H1 (cell line): ENCODE data around the gene SECISBP2L. TPM values are rescaled to one million over a fixed set of nuclear protein-coding genes. Genes with fewer than 3 reads are reported as not detected.

Source experiments
- CTCF ChIA-PET: fragments of 300-600 bp; sonication (Branson Sonifier 250); formaldehyde crosslinking; loops from one replicate; lab custom pipeline; 2021; ENCODE audit not compliant: partially characterized antibody; lab: Charles Lee
- POLR2A ChIA-PET: fragments of 300-600 bp; sonication (Branson Sonifier 250); formaldehyde crosslinking; loops from one replicate; lab custom pipeline; 2021; ENCODE audit warnings: inconsistent platforms; ENCODE audit not compliant: partially characterized antibody; lab: Charles Lee
- DNase-seq, 2 experiments: peaks; one replicate each; pipeline versions ENCODE4 v3.0.0 to v3.0.0-alpha.2; 2010 to 2022; ENCODE audit warnings: low spot score in 2 of 2, low read depth in 1 of 2, mixed read lengths in 1 of 2
- FAIRE-seq: peaks from 2 replicates; lab custom pipeline; 2011; peaks lifted over from hg19 to GRCh38; lab: Jason Lieb, UNC
- H2AFZ ChIP-seq: 2 replicates; pipeline ENCODE4 v1.8.1; 2012; ENCODE audit warnings: low read length, inconsistent platforms
- H2AK5ac ChIP-seq: 2 replicates; pipeline ENCODE4 v1.6.1; 2013; ENCODE audit warnings: low read depth, low read length
- H2BK120ac ChIP-seq: replicated peaks from 2 replicates; pipeline ENCODE3; 2013; ENCODE audit warnings: low read depth, low read length, inconsistent platforms
- H2BK12ac ChIP-seq: 2 replicates; pipeline ENCODE4 v1.6.1; 2013; ENCODE audit warnings: low read depth, low read length
- H2BK15ac ChIP-seq: 2 replicates; pipeline ENCODE4 v1.6.1; 2013; ENCODE audit warnings: low read length
- H2BK20ac ChIP-seq: 2 replicates; pipeline ENCODE4 v1.6.1; 2013; ENCODE audit warnings: low read length
- H2BK5ac ChIP-seq: 2 replicates; pipeline ENCODE4 v1.6.1; 2013; ENCODE audit warnings: low read depth, low read length
- H3K14ac ChIP-seq: 2 replicates; pipeline ENCODE4 v1.6.1; 2013; ENCODE audit warnings: inconsistent platforms; ENCODE audit not compliant: insufficient read length
- H3K18ac ChIP-seq: 2 replicates; pipeline ENCODE4 v1.6.1; 2013; ENCODE audit warnings: low read length; ENCODE audit errors: extremely low read depth
- H3K23ac ChIP-seq: 2 replicates; pipeline ENCODE4 v1.6.1; 2013; ENCODE audit warnings: inconsistent platforms; ENCODE audit not compliant: insufficient read length
- H3K23me2 ChIP-seq: 2 replicates; pipeline ENCODE4 v1.6.1; 2013; ENCODE audit warnings: low read depth, low read length
- H3K27ac ChIP-seq: 2 replicates; pipeline ENCODE4 v1.6.1; 2011; ENCODE audit warnings: low read depth, low read length, inconsistent platforms
- H3K27me3 ChIP-seq, 4 experiments: replicated peaks in 1 of 4; 1 replicate in 1 of 4; 2 replicates in 3 of 4; pipeline versions ENCODE4 v1.6.1 to v1.8.1; 2011 to 2013; ENCODE audit warnings: low read length in 3 of 4, mild to moderate bottlenecking in 3 of 4, inconsistent platforms in 2 of 4, mixed read lengths in 2 of 4, moderate library complexity in 1 of 4; ENCODE audit not compliant: control insufficient read depth in 3 of 4, insufficient read depth in 3 of 4; ENCODE audit errors: extremely low read depth in 1 of 4
- H3K36me3 ChIP-seq, 4 experiments: 2 replicates each; pipeline versions ENCODE4 v1.6.1 to v1.8.1; 2011 to 2013; ENCODE audit warnings: mild to moderate bottlenecking in 4 of 4, low read length in 3 of 4, moderate library complexity in 2 of 4, control low read depth in 1 of 4, inconsistent platforms in 1 of 4; ENCODE audit not compliant: insufficient read depth in 4 of 4, control insufficient read depth in 2 of 4
- H3K4ac ChIP-seq: replicated peaks from 2 replicates; pipeline ENCODE3; 2013; ENCODE audit warnings: low read length, low read depth, mixed read lengths, inconsistent platforms; ENCODE audit not compliant: insufficient read length
- H3K4me1 ChIP-seq, 4 experiments: replicated peaks in 1 of 4; 1 replicate in 1 of 4; 2 replicates in 3 of 4; pipeline versions ENCODE4 v1.6.1 to v1.8.1; 2011 to 2013; ENCODE audit warnings: low read length in 3 of 4, inconsistent platforms in 2 of 4, mixed read lengths in 1 of 4; ENCODE audit not compliant: insufficient read depth in 4 of 4, control insufficient read depth in 3 of 4
- H3K4me2 ChIP-seq, 2 experiments: 2 replicates each; pipeline versions ENCODE4 v1.6.1 to v1.8.1; 2011 to 2013; ENCODE audit warnings: low read depth in 2 of 2, low read length in 2 of 2, control low read depth in 1 of 2, inconsistent platforms in 1 of 2, mild to moderate bottlenecking in 1 of 2; ENCODE audit not compliant: insufficient read depth in 1 of 2
- H3K4me3 ChIP-seq, 4 experiments: fragments of 200-600, 300-600 bp in 1 of 4; sonication (generic), shearing (Covaris generic), sonication (Bioruptor Twin) in 1 of 4; 2 replicates each; pipeline versions ENCODE4 v1.5.1 to v1.8.1; 2011 to 2016; ENCODE audit warnings: low read length in 4 of 4, low read depth in 3 of 4, control low read depth in 2 of 4, inconsistent platforms in 2 of 4, mild to moderate bottlenecking in 2 of 4, mixed read lengths in 1 of 4, moderate library complexity in 1 of 4; ENCODE audit not compliant: insufficient read depth in 2 of 4; ENCODE audit errors: extremely low read depth in 1 of 4
- H3K56ac ChIP-seq: replicated peaks from 2 replicates; pipeline ENCODE3; 2013; ENCODE audit warnings: low read depth, mild to moderate bottlenecking, mixed read lengths, low read length, inconsistent platforms; ENCODE audit not compliant: insufficient read length
- H3K79me1 ChIP-seq: 2 replicates; pipeline ENCODE4 v1.6.1; 2013; ENCODE audit warnings: low read depth, low read length, control low read depth
- H3K79me2 ChIP-seq, 2 experiments: 2 replicates each; pipeline versions ENCODE4 v1.6.1 to v1.8.1; 2012 to 2013; ENCODE audit warnings: low read length in 2 of 2, mild to moderate bottlenecking in 2 of 2, inconsistent platforms in 1 of 2; ENCODE audit not compliant: insufficient read depth in 2 of 2, control insufficient read depth in 1 of 2
- H3K9ac ChIP-seq, 4 experiments: replicated peaks in 1 of 4; 1 replicate in 1 of 4; 2 replicates in 3 of 4; pipeline versions ENCODE4 v1.6.1 to v1.8.1; 2011 to 2013; ENCODE audit warnings: low read depth in 3 of 4, low read length in 3 of 4, control low read depth in 2 of 4, mild to moderate bottlenecking in 2 of 4, moderate library complexity in 2 of 4, inconsistent platforms in 1 of 4; ENCODE audit errors: extremely low read depth in 1 of 4
- H3K9me3 ChIP-seq, 2 experiments: 2 replicates each; pipeline versions ENCODE4 v1.6.1 to v1.8.1; 2012 to 2013; ENCODE audit warnings: mild to moderate bottlenecking in 2 of 2, moderate library complexity in 2 of 2, control low read depth in 1 of 2, inconsistent platforms in 1 of 2, low read depth in 1 of 2, low read length in 1 of 2, mixed read lengths in 1 of 2; ENCODE audit not compliant: insufficient read depth in 2 of 2
- H4K20me1 ChIP-seq, 2 experiments: replicated peaks in 1 of 2; 2 replicates each; pipeline versions ENCODE3 to v1.8.1; 2011 to 2013; ENCODE audit warnings: inconsistent platforms in 2 of 2, low read length in 2 of 2, mild to moderate bottlenecking in 1 of 2; ENCODE audit not compliant: insufficient read depth in 2 of 2, control insufficient read depth in 1 of 2
- H4K5ac ChIP-seq: 2 replicates; pipeline ENCODE4 v1.6.1; 2013; ENCODE audit warnings: low read length, low read depth, mixed read lengths, inconsistent platforms; ENCODE audit not compliant: insufficient read length
- H4K8ac ChIP-seq: 2 replicates; pipeline ENCODE4 v1.8.0; 2013; ENCODE audit warnings: mild to moderate bottlenecking, moderate library complexity, low read length, inconsistent platforms; ENCODE audit not compliant: insufficient read depth; ENCODE audit errors: extremely low read depth
- H4K91ac ChIP-seq: replicated peaks from 2 replicates; pipeline ENCODE3; 2013; ENCODE audit warnings: low read length, mixed read lengths, inconsistent platforms; ENCODE audit not compliant: insufficient read length
- BACH1 ChIP-seq: IDR thresholded peaks from 2 replicates; pipeline ENCODE4 v1.6.1; 2012; ENCODE audit warnings: low read length, improper control_type of control experiment
- CHD1 ChIP-seq: IDR thresholded peaks from 2 replicates; pipeline ENCODE4 v1.6.1; 2012; ENCODE audit warnings: low read depth, low read length, improper control_type of control experiment
- CHD2 ChIP-seq: IDR thresholded peaks from 2 replicates; pipeline ENCODE4 v1.6.1; 2012; ENCODE audit warnings: low read length, improper control_type of control experiment
- EP300 ChIP-seq, 2 experiments: IDR thresholded peaks; 1 replicate in 1 of 2; 2 replicates in 1 of 2; pipeline ENCODE4 v1.6.1; 2011 to 2012; ENCODE audit warnings: low read depth in 2 of 2, low read length in 2 of 2, mild to moderate bottlenecking in 2 of 2, borderline replicate concordance in 1 of 2, inconsistent platforms in 1 of 2, moderate library complexity in 1 of 2
- HDAC6 ChIP-seq: IDR thresholded peaks from one replicate; pipeline ENCODE4 v1.7.1; 2012; ENCODE audit warnings: low read depth, mild to moderate bottlenecking, inconsistent platforms, low read length, moderate library complexity
- KDM1A ChIP-seq: fragments of 200-600, 300-600 bp; sonication (generic); IDR thresholded peaks from 2 replicates; pipeline ENCODE4 v1.7.1; 2016; ENCODE audit warnings: mild to moderate bottlenecking, low read length, borderline replicate concordance
- KDM4A ChIP-seq: IDR thresholded peaks from one replicate; pipeline ENCODE4 v1.7.1; 2012; ENCODE audit warnings: low read depth, mild to moderate bottlenecking, moderate library complexity, low read length, inconsistent platforms; ENCODE audit not compliant: severe bottlenecking
- KDM5A ChIP-seq: fragments of 200-600 bp; IDR thresholded peaks from 2 replicates; pipeline ENCODE4 v1.7.1; 2012; ENCODE audit warnings: mild to moderate bottlenecking, low read length, inconsistent platforms, mixed read lengths
- PHF8 ChIP-seq: fragments of 200-600 bp; sonication (generic); conservative IDR thresholded peaks from 2 replicates; pipeline ENCODE4 v1.7.1; 2012; ENCODE audit warnings: low read depth, mild to moderate bottlenecking, inconsistent platforms, low read length, moderate library complexity
- TAF1 ChIP-seq: IDR thresholded peaks from 2 replicates; pipeline ENCODE4 v1.6.1; 2011; ENCODE audit warnings: mild to moderate bottlenecking, low read depth, low read length
- TBP ChIP-seq: IDR thresholded peaks from 2 replicates; pipeline ENCODE4 v1.6.1; 2011; ENCODE audit warnings: low read depth, low read length, improper control_type of control experiment
- WGBS, 2 experiments: shearing (Covaris generic) in 1 of 2; methylation state at CpG; one replicate each; pipeline versions ENCODE4 v1.1.6 to v1.1.7; 2013 to 2015; ENCODE audit warnings: low lambda C conversion rate in 2 of 2, mixed read lengths in 2 of 2, inconsistent platforms in 1 of 2, low coverage in 1 of 2, missing lambda C conversion rate in 1 of 2; ENCODE audit not compliant: insufficient replicate concordance in 2 of 2, insufficient coverage in 1 of 2, insufficient read length in 1 of 2; ENCODE audit errors: extremely low coverage in 1 of 2, missing lambda C conversion rate in 1 of 2; 5-methylcytosine and 5-hydroxymethylcytosine counted together
- polyA plus RNA-seq, 7 experiments: library from polyadenylated mRNA; depleted of rRNA in 3 of 7; stranded (reverse) in 5 of 7; unstranded in 2 of 7; fragments of >200 nt in 5 of 7; fragments of 200-250 nt in 2 of 7; gene quantifications; 1 replicate in 5 of 7; 2 replicates in 1 of 7; 4 replicates in 1 of 7; pipeline versions ENCODE4 v1.2.1 to v1.2.3, GENCODE V29; 2011 to 2013; ENCODE audit warnings: missing spikeins in 2 of 7, mixed read lengths in 2 of 7
- total RNA-seq: library from RNA; stranded (reverse); fragmentation: NEBNext Ultra II Directional; extraction: Animal tissue kit (Norgen Biotek cat#: 25700); gene quantifications from 2 replicates; pipeline ENCODE4 v1.2.1, GENCODE V29; 2021
- TF ChIP-seq, protein P1 (sequence below): IDR thresholded peaks from 2 replicates; pipeline ENCODE4 v1.6.1; 2012; ENCODE audit warnings: low read length, inconsistent platforms

Gene SECISBP2L
- total and polyA plus RNA-seq, 2 of the 8 experiments (the other 6 are each of a cell fraction or from before 2014, with no cell fraction given) = 7.6 to 22.8 TPM

- H3K79me2 ChIP-seq = no peaks in the 10 kb centered on the region
- DNase-seq = no peak
- no peak overlapping the region for H2BK15ac ChIP-seq
- no peaks in the 10 kb centered on the region for H4K20me1 ChIP-seq
- no peak overlapping the region for H3K23ac ChIP-seq
- no peak overlapping the region for H2BK120ac ChIP-seq
- H4K5ac ChIP-seq = no peak overlapping the region
- H3K79me1 ChIP-seq = no peaks in the 10 kb centered on the region
- H3K4me3 ChIP-seq = no peak overlapping the region
- no peak overlapping the region for H2BK12ac ChIP-seq
- ChIA-PET CTCF (no interaction called here), POLR2A (interaction anchor here (0.6 kb wide), 1 partner anchor 40 kb away, joined by 3 read pairs; no protein-coding TSS in a partner anchor)
- no peak overlapping the region for H3K18ac ChIP-seq
- H2AFZ ChIP-seq = no peak overlapping the region
- H2AK5ac ChIP-seq = no peak overlapping the region
- H3K14ac ChIP-seq = no peak overlapping the region
- H3K4me1 ChIP-seq = no peaks in the 10 kb centered on the region
- peaks cover 2% of the 10 kb centered on the region; the same call in 1 of the 2 replicates for H3K23me2 ChIP-seq
- no peak overlapping the region for H3K4me2 ChIP-seq
- no peak overlapping the region for H3K27ac ChIP-seq
- no peak overlapping the region for H4K8ac ChIP-seq
- H3K56ac ChIP-seq = no peak overlapping the region
- H3K9ac ChIP-seq = no peak overlapping the region
- FAIRE-seq = no peak
- H4K91ac ChIP-seq = no peak overlapping the region
- H2BK20ac ChIP-seq = no peak overlapping the region
- peaks cover 9 to 14% of the 10 kb centered on the region in 2 experiments; a peak in 3 of 4 replicates for H3K9me3 ChIP-seq
- no peaks in the 10 kb centered on the region for H3K36me3 ChIP-seq
- H2BK5ac ChIP-seq = no peak overlapping the region
- no peak overlapping the region for H3K4ac ChIP-seq
- no peaks in the 10 kb centered on the region for H3K27me3 ChIP-seq
- WGBS, 2 experiments = 80% methylated on average over 4 of the region's 4 CpGs; no CpG with 5 or more reads in 1 of the 2 experiments
- TF ChIP-seq KDM1A (no peak), TAF1 (no peak), KDM5A (no peak), PHF8 (no peak), CHD2 (no peak), TBP (no peak), HDAC6 (no peak), EP300 (IDR thresholded peaks at IDR 0.05; ENCODE audit: borderline replicate concordance in 1 of 2, low read depth in 2 of 2, low read length in 2 of 2) (no peak), KDM4A (no peak), CHD1 (no peak), BACH1 (no peak)
- TF ChIP-seq, protein P1, sequence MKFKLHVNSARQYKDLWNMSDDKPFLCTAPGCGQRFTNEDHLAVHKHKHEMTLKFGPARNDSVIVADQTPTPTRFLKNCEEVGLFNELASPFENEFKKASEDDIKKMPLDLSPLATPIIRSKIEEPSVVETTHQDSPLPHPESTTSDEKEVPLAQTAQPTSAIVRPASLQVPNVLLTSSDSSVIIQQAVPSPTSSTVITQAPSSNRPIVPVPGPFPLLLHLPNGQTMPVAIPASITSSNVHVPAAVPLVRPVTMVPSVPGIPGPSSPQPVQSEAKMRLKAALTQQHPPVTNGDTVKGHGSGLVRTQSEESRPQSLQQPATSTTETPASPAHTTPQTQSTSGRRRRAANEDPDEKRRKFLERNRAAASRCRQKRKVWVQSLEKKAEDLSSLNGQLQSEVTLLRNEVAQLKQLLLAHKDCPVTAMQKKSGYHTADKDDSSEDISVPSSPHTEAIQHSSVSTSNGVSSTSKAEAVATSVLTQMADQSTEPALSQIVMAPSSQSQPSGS = no peak
Measured at GRCh38 chr15:49052662-49053061, 6.4 kb upstream of the SECISBP2L start.
